Measurements from ENCODE around the gene CUL4A.

- no peak for TF ChIP-seq CTCF (IDR thresholded peaks at IDR 0.05; ENCODE audit: insufficient read depth, low read depth, low read length)
- TF ChIP-seq EZH2 (IDR thresholded peaks at IDR 0.05; ENCODE audit: insufficient read depth, low read length), result no peak
Measured at GRCh38 chr13:113225515-113225914, 16.1 kb downstream of the CUL4A start.
